Measurements from ENCODE around the gene ZNF627.
"Not testable (repeated sequence)": the region's sequence is repeated elsewhere in the genome, so short reads cannot be mapped to it uniquely, and the experiment has no call there.

Gene ZNF627

GRCh38 chr19:11597202-11598102 lies at the start of gene ZNF627:
ZNF627 (plus strand) TSS chr19:11597483; CDS start chr19:11597628, 145 bp downstream.
- DNase-seq: peak; percentile 99

- no peak for DNase-seq
Measured at GRCh38 chr19:11547929-11548700, 49.2 kb upstream of the ZNF627 start.

GRCh38 chr19:11549386-11549953 lies 47.8 kb upstream of the ZNF627 start:
- DNase-seq: no peak

- DNase-seq: no peak
Measured at GRCh38 chr19:11550265-11550664, 47.0 kb upstream of the ZNF627 start.

GRCh38 chr19:11551603-11552235 lies 45.6 kb upstream of the ZNF627 start:
- DNase-seq: no peak

GRCh38 chr19:11552666-11553372 lies 44.5 kb upstream of the ZNF627 start:
- DNase-seq: no peak

GRCh38 chr19:11554160-11554559 lies 43.1 kb upstream of the ZNF627 start:
- no peak for DNase-seq

GRCh38 chr19:11555246-11555645 lies 42.0 kb upstream of the ZNF627 start:
- no peak for DNase-seq

GRCh38 chr19:11556634-11557420 lies 40.5 kb upstream of the ZNF627 start:
- no peak for DNase-seq

- DNase-seq: peak; percentile 99
Measured at GRCh38 chr19:11558881-11559828, 38.1 kb upstream of the ZNF627 start, which contains the start of gene ELOF1. ELOF1 (minus strand) TSS chr19:11559230; CDS start chr19:11554347, 4,883 bp downstream.

- DNase-seq: peak; percentile 88
Measured at GRCh38 chr19:11560404-11561051, 36.8 kb upstream of the ZNF627 start.

- DNase-seq: no peak
Measured at GRCh38 chr19:11563532-11563931, 33.8 kb upstream of the ZNF627 start.

GRCh38 chr19:11564082-11564807 lies 33.0 kb upstream of the ZNF627 start:
- DNase-seq: not testable (repeated sequence)

GRCh38 chr19:11565649-11565980 lies 31.7 kb upstream of the ZNF627 start:
- not testable (repeated sequence) for DNase-seq

GRCh38 chr19:11566164-11566563 lies 31.1 kb upstream of the ZNF627 start:
- DNase-seq: no peak

GRCh38 chr19:11570039-11570462 lies 27.2 kb upstream of the ZNF627 start:
- DNase-seq: peak; percentile 69

- DNase-seq: not testable (repeated sequence)
Measured at GRCh38 chr19:11573354-11573753, 23.9 kb upstream of the ZNF627 start.

- not testable (repeated sequence) for DNase-seq
Measured at GRCh38 chr19:11573763-11574162, 23.5 kb upstream of the ZNF627 start.

- no peak for DNase-seq
Measured at GRCh38 chr19:11574689-11575088, 22.6 kb upstream of the ZNF627 start.
